CD4-positive, alpha-beta T cell treated with Interleukin-6 at 100 ng/mL for 8 hours (primary cell): Measurements from ENCODE around the gene AVEN.
A peak's percentile ranks its signal among the peaks of the same experiment; 100 is the strongest.
"Not testable (repeated sequence)": the region's sequence is repeated elsewhere in the genome, so short reads cannot be mapped to it uniquely, and the experiment has no call there.

Experiments
- DNase-seq: peaks from one replicate; pipeline ENCODE4 v3.0.0-alpha.2; 2020; ENCODE audit warnings: mixed read lengths, low spot score

The AVEN gene

DNA sequence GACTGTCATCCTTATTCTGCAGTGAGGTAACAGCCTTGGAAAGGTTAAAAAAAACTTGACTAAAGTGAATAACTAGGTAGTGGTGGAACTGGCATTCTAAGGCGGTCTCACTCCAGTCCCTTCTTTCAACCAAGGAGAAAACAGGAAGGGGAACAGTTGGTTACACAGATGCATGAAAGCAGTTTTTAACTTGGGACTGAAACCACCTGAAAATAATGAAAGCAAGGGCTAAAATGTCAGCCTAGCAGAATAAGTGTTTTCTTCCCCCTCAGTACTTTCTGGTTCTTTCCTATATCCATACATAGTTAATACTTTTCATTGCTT is 748 bp upstream of the AVEN start:
- DNase-seq: no peak

DNA sequence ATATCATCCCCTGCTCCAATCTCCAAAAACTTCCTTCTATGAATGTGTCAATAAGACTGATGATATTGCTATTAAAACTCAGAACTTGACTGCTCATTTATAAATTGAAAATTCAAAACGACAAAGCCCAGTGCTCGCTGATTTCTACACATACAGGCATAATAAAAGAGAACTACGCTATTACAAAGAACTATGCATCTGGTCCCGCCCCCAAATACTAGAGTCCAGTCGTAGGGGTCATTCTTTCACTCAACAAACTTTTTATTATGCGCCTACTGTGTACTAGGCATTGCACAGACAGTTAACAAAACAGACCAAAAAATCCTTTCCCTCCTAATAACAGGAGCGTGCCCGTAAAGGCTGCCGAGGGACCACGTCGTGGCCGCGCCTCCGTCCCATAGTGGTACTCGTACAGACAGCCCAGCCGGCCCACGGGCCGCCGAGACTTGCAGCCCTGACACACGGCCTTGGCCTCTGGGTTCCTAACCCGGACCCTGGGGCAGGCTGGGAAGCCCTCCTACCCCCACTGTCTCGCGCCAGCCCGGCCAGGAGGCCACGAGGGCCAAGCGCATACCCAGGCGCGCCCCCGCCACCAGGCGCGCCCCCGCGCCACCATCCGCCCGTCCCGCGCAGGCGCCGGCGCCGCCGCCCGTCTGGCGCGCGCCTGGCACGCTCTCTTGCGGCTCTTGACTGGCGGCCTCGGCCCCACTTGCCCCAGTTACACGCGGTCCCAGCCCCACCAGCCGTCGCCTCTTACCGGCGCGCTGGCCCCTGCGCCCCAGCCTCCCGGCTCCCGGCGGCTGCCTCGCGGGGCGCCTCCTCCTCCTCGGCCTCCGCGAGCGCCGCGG is 757 bp downstream of the AVEN start:
- DNase-seq: peak; percentile 73

DNA sequence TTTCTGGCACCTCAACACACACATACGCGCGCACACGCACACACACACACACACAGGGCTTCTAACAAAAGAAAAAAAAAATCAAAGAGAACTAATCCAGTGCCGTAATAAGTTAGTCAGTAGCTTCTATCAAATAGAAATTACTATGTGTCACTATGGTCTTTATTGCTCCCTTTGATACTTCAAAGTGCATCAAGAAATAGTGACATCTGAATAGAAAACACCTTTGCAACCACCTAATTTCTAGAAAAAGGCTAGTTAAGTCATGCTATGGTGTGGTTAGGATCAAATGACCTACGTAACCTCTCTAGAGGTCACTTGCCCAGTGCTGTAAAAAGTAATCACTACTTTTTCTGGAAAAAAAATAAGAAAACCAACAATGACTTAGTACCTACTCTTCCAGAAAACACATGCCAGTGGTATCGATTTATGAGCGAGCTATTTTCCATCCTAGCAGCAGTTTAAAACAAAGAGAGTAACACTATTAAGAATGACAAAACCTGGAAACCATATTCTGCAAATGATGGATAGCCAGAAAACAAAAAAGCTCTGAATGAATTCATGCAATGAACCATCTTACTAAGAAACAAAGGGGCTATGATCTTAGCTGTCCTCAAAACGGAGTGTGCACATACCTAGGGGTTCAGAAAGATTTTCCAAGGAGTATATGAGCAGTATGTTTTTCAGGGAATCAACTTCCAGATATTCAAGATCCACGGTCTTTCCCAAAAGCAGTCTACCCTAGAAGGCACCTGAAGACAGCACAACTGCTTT is 6.8 kb downstream of the AVEN start:
- no peak for DNase-seq

DNA sequence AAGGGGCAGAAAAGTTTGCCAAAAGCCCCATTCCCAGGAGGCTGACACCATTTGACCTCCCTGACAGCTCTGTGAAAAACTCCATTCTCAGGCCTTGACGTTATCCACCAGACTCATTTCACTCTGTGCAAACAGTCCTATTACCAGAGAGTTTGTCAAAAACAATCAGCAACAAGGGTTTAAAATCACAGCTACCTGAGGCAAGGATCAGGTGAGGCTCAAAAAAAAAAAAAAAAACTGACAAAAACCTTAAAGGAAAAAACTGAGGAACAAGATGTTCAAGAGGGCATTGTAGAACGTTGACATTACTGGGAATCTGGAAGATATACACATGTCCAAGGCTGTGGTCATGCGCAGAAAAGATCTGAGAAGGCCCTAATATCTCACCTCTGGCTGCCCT is 11.4 kb downstream of the AVEN start:
- no peak for DNase-seq

DNA sequence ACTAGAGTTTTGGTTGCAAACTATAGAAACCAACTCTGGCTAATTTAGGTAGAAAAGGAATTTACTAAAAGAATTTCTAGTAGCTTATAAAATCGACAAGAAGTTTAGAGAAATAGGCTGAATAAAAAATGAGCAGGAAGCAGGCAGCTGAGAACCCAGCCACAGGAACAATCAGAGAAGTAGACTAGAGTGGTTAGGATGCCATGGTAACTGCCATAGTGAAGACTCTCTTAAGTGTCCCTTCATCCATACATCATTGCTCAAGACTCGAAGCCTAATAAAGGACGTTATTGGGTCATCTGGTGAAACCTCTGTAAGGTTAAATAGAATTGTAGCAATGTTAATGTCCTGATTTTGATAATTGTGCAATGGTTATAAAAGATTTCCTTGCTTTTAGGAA is 13.8 kb downstream of the AVEN start:
- DNase-seq: no peak

DNA sequence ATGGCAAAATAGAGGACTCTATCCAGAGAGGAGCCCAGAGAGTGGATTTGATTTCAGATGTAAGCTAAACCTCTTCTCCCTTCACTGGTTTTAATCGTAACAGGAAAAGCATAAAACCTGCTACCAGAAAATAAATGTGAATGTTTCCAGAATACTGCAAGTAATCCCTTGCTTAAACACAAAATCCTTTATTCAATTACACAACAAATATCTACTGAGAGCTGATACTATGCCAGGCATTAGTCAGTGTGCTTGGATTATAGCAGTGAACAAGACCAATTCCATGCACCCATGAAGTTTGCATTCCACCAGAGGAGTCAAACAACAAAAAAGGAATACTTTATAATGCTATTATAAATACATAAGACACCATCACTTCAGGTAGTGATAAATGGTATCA is 15.1 kb downstream of the AVEN start:
- DNase-seq: no peak

DNA sequence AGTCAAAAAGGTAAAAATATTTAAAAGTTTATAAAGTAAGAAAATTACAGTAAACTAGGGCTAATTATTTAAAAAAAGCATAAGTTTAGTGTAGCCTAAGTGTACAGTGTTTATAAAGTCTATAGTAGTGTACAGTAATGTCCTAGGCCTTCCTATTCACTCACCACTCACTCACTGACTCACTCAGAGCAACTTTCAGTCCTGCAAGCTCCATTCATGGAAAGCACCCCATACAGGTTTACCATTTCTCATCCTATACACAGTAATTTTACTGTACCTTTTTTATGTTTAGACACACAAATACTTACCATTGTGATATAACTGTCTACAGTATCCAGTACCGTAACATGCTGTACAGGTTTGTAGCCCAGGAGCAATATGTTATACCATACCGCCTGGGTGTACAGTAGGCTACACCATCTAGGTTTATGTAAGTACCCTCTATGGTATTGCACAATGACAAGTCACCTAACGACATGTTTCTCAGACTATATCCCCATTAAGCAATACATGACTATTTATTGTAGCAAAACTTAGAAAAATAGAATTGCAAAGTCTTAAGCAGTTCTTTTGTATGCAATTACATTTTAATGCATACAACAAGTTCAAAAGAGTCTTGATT is 19.5 kb downstream of the AVEN start:
- no peak for DNase-seq

DNA sequence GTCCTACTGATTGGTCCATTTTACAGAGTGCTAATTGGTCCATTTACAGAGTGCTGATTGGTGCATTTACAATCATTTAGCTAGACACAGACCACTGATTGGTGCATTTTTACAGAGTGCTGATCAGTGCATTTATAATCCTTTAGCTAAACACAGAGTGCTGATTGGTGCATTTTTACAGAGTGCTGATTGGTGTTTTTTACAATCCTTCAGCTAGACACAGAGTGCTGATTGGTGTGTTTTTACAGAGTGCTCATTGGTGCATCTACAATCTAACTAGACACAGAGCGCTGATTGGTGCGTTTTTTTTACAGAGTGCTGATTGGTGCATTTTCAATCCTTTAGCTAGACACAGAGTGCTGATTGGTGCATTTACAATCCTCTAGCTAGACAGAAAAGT is 20.3 kb downstream of the AVEN start:
- not testable (repeated sequence) for DNase-seq

DNA sequence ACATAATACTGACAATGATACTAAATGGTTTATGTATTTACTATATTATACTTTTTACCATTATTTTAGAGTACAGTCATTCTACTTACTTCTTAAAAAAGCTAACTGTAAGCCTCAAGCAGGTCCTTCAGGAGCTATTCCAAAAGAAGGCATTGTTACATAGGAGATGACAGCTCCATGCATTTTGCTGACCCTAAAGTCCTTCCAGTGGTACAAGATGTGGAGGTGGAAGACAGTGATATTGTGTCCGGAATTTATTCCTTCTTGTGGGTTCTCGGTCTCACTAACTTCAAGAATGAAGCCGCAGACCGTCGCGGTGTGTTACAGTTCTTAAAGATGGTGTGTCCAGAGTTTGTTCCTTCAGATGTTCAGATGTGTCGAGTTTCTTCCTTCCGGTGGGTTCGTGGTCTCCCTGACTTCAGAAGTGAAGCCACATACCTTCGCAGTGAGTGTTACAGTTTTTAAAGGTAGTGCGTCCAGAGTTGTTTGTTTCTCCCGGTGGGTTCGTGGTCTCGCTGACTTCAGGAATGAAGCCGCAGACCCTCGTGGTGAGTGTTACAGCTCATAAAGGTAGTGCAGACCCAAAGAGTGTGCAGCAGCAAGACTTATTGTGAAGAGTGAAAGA is 20.9 kb downstream of the AVEN start:
- peak; percentile 8 for DNase-seq

DNA sequence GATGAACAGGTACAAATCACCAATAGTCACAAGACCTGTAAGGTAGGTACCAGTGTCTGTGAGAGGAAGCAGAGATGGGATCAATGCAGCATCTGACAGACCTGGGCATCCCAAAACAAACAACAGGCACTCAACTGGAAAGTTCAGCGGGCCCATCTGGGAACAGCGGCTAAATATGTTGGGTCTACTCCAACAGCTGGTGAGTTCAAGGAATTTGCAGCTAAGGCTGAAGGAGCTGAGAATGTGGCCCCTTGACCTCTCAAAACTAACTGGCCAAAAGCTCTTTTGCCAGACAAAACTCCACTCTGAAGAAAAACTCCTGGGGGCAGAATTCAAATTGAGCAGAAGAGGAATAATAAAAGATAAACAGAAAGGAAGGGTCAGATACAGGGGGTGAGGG is 24.4 kb downstream of the AVEN start:
- DNase-seq: no peak

DNA sequence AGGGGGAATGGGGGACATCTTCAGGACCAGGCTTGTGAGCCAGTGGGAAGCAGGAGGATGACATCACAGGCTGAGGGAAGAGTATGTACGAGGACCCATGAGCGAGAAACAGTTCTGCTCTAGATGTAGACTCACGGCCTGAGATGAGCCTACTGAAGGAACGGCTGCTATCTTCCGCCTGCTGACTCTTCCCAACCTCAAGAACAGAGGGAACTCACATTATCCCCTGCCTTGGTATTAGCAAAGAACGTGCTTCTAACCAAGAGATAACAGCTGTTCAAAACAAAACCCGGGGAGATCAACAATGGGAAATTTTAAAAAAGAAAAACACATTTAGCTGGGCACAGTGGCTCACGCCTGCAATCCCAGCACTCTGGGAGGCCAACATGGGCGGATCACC is 25.3 kb downstream of the AVEN start:
- no peak for DNase-seq

DNA sequence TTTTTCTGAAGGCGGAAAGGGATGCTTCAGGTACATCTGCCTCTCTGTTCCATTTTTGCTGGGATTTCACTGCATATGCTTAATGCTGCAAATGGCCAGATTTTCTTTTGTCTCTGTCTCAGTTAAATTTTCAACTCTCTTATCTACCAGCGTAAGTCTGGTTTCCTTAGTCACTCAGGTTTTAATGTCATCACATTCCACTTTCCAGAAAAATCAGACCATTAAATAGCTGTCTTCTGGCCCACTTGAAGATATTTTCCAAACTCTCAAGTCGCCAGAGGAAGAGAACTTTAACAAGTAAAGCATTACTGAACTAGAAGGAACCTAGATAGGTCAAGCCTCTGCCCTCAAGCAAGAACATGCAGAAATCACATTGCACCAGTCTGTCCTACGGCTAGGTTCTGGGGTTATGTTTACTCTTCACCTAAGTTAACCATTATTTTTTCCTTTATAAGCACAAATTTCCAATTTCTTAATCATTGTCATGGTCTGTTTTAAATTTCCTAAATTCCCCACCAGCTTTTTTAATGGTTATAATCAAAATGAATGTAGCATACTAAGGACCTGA is 26.5 kb downstream of the AVEN start:
- no peak for DNase-seq

DNA sequence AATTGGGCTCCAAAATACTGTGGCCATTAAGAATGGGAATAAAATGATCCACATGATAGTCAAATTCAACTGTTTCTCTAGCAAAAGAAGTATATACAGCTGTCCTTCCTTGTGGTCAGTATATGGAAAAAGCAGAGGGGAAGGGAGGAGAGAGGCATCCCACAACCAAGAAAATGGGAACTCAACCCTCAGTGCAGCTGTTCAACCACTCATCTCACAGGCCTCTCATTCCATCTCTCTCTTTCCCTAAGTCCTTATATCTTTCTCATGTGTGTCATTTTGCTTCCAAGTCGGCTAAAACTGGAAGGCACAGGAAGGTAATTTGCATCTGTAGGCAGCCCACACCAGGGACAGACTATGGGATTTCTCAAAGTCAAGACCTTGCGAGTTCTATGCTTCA is 27.5 kb downstream of the AVEN start:
- no peak for DNase-seq

DNA sequence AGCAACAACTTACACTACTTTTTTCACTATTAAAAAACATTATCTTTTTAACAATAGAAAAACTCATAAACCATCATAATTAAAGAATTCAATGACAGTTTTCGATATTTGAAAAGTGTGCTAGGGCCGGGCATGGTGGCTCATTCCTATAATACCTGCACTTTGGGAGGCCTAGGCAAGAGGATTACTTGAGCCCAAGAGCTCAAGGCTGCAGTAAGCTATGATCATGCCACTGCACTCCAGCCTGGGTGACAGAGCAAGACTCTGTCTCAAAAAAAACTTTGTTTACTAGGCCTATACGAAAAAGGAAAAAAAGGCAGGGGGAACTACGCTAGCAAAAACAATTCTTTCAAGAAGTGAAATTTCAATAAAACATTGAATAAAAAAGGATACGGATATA is 28.1 kb downstream of the AVEN start:
- DNase-seq: no peak

DNA sequence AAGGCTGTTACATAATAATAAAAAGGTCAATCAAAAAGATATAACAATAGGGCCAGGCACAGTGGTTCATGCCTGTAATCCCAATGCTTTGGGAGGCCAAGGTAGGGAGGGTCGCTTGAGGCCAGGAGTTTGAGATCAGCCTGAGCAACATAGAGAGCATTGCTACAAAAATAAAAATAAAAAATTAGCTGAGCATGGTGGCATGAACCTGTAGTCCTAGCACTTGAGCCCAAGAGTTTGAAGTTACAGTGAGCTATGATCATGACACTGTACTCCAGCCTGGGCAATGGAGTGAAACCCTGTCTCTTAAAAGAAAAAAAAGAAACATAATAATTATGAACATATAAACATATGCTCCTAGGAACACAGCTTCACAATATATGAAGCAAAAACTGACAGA is 29.3 kb downstream of the AVEN start:
- DNase-seq: no peak

DNA sequence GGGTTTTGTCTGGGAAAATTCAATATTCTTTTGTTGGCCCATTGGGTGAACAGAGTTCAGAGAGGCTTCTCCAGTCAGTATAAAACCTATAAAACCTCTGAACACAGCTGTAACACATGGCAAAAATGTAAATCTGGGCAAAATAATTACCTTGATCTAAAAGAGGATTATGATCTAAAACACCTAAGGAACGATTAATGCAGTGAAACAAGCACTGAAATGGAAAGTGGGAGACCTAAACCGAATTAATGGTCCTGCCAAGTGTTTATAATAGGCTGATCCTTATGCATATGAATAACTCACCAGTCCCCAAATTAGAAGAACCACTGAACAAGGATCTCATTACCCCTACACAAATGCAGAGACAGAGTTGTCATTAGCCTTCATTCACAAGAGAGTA is 32.6 kb downstream of the AVEN start:
- no peak for DNase-seq

DNA sequence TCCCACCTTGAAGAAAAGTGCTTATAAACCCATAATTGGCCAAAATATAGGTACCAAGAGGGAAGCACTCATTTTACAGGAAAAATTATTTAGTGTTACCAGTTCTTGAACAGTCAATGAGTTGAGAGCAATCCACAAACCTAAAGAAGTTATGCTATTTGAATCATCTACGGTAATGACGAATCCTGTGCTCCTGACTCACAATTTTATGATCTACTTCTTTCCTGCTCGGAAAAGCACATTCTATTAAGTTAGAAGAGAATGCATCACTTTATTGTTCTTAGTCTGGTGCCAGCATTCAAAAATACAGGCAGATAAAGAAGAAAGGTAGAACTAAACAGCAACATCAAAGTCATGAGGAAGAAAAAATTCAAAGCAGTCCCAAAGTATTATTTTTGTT is 37.5 kb downstream of the AVEN start:
- no peak for DNase-seq

DNA sequence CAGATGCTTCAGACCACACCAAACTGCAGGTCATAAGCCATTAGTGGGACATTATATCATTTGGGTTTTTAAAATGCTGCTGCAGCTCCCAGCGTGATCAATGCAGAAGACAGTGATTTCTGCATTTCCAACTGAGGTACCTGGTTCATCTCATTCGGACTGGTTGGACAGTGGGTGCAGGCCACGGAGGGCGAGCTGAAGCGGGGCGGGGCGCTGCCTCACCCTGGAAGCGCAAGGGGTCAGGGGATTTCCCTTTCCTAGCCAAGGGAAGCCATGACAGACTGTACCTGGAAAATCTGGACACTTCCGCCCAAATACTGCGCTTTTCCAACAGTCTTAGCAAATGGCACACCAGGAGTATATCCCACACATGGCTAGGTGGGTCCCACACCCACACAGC is 43.3 kb downstream of the AVEN start:
- not testable (repeated sequence) for DNase-seq

DNA sequence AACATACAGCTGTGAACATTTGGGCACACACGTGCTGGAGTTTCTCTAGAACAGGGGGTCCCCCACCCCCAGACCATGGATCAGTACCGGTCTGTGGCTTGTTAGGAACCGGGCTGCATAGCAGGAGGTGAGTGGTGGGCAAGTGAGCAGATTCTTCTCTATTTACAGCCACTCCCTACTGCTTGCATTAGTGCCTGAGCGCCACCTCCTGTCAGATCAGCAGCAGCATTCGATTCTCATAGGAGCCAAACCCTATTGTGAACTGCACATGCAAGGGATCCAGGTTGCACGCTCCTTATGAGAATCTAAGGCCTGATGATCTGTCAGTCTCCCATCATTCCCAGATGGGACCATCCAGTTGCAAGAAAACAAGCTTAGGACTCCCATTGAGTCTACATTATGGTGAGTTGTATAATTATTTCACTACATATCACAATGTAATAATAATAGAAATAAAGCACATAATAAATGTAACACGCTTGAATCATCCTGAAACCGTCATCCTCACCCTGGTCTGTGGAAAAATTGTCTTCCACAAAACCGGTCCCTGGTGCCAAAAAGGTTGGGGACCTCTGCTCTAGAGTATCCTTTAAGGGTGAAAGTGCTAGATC is 44.9 kb downstream of the AVEN start:
- DNase-seq: no peak

DNA sequence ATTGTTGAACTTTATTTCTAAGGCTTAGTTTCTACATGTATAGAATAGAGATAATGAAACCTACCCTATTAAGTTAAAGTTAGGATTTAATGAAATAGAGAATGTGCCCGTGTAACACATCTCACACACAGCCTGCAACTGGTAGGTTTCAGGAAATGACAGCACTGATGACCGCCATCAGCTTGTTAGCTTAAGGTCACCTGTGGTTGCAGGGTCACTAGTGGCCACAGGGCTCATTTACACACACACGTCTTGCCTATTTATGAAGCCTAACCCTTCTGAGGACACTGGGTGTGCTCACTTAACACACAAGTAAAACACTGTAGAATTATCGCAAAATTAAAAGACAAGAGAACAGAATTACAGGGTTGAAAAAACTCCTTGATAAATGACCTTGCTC is 50.6 kb downstream of the AVEN start:
- no peak for DNase-seq

DNA sequence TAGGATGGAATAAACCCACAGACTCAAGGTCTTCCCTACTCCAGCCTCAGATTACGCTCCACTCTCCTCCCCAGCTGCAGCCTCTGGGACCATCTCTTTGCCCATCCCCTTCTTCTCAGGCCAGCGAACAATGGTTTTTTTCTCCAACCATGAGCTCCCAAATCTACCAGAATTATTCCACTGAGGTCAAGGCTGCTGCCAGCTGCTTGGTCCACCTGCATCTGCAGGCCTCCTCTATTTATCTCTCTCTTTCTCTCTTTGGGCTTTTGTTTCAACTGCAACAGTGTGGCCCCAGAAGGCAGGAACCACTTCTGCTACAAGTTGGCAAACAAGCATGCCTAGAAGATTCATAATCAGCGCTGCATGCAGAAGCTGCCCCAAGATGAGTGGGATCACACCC is 51.6 kb downstream of the AVEN start:
- DNase-seq: no peak

DNA sequence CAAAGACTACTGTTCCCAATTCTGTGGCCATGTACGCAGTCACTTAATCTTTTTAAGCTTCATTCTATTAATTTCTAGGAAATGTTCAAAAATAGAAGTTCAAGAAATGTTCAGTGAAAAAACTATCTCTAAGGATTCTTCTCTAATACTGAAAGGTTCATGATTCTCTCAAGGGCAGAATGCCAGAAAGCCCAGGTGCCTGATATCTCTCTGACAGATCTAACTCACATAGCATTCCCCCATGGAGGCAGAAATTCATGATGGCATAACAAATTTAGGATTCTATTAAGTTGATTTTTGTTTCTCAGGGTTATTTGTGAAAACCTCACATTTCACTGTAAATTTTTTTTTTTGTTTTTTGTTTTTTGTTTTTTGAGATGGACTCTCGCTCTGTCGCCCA is 53.3 kb downstream of the AVEN start:
- DNase-seq: no peak
